Nephron (organoid): ENCODE data around the gene PROK1.
"Not testable (repeated sequence)": the region's sequence is repeated elsewhere in the genome, so short reads cannot be mapped to it uniquely, and the experiment has no call there.

Experiments used
- H3K27ac Mint-ChIP-seq, 3 experiments: 2 replicates each; pipeline ENCODE4 v1.8.0; 2020; ENCODE audit warnings: mixed read lengths in 3 of 3, mild to moderate bottlenecking in 2 of 3, moderate library complexity in 1 of 3
- H3K27me3 Mint-ChIP-seq: 2 replicates; pipeline ENCODE4 v1.8.0; 2021; ENCODE audit warnings: low read depth, mild to moderate bottlenecking, moderate library complexity, mixed read lengths
- H3K36me3 Mint-ChIP-seq: 2 replicates; pipeline ENCODE4 v1.8.0; 2020; ENCODE audit warnings: low read depth, mixed read lengths
- H3K4me1 Mint-ChIP-seq: 2 replicates; pipeline ENCODE4 v1.8.0; 2020; ENCODE audit warnings: mixed read lengths
- H3K4me3 Mint-ChIP-seq, 3 experiments: 2 replicates each; pipeline ENCODE4 v1.8.0; 2020; ENCODE audit warnings: mild to moderate bottlenecking in 3 of 3, mixed read lengths in 3 of 3, moderate library complexity in 2 of 3
- H3K9me3 Mint-ChIP-seq: 2 replicates; pipeline ENCODE4 v1.8.0; 2020; ENCODE audit warnings: mixed read lengths
- CTCF ChIP-seq, 3 experiments: fragments of 200-600 bp; sonication (generic); IDR thresholded peaks; one replicate each; pipeline ENCODE4 v1.5.0; 2021; ENCODE audit warnings: antibody characterized with exemption in 3 of 3; ENCODE audit not compliant: unreplicated experiment in 3 of 3

Gene PROK1

GRCh38 chr1:110409316-110409715, 41.6 kb upstream of the PROK1 start:
- no peak for TF ChIP-seq CTCF (IDR thresholded peaks at IDR 0.05; ENCODE audit: unreplicated experiment in 3 of 3)
- Mint-ChIP-seq H3K4me3 (peak overlapping the region; percentile 95 to 99 (median 99)), H3K9me3 (no peaks in the 10 kb centered on the region), H3K36me3 (peaks cover 5% of the 10 kb centered on the region), H3K27ac (peak overlapping the region in 2 of 3 experiments; percentile 41 to 63), H3K4me1 (peaks cover 20% of the 10 kb centered on the region), H3K27me3 (no peaks in the 10 kb centered on the region)

GRCh38 chr1:110411173-110411735, 39.7 kb upstream of the PROK1 start:
- no peak for TF ChIP-seq CTCF (IDR thresholded peaks at IDR 0.05; ENCODE audit: unreplicated experiment in 3 of 3)
- Mint-ChIP-seq H3K4me3 (no peak overlapping the region), H3K9me3 (no peaks in the 10 kb centered on the region), H3K27me3 (no peaks in the 10 kb centered on the region), H3K27ac (peak overlapping the region in 1 of 3 experiments; percentile 62), H3K4me1 (peaks cover 22% of the 10 kb centered on the region), H3K36me3 (peaks cover 3% of the 10 kb centered on the region)

- peak; percentile 58 to 76 (median 60) for TF ChIP-seq CTCF (IDR thresholded peaks at IDR 0.05; ENCODE audit: unreplicated experiment in 3 of 3)
- Mint-ChIP-seq H3K9me3 (no peaks in the 10 kb centered on the region), H3K36me3 (peaks cover under 1% of the 10 kb centered on the region), H3K4me1 (peaks cover 18% of the 10 kb centered on the region), H3K27me3 (no peaks in the 10 kb centered on the region), H3K4me3 (no peak overlapping the region), H3K27ac (peak overlapping the region in 1 of 3 experiments; percentile 2)
Observed at GRCh38 chr1:110412576-110412975, 38.4 kb upstream of the PROK1 start.

GRCh38 chr1:110413045-110413444, 37.9 kb upstream of the PROK1 start:
- peaks cover 14% of the 10 kb centered on the region for H3K4me1 Mint-ChIP-seq
- H3K27me3 Mint-ChIP-seq, H3K36me3 Mint-ChIP-seq, H3K9me3 Mint-ChIP-seq, H3K4me3 Mint-ChIP-seq: not testable (repeated sequence)
- peak overlapping the region in 1 of 3 experiments; percentile 2 for H3K27ac Mint-ChIP-seq

- H3K9me3 Mint-ChIP-seq: peaks cover 2% of the 10 kb centered on the region
- H3K4me3 Mint-ChIP-seq: no peak overlapping the region
- H3K27ac Mint-ChIP-seq: no peak overlapping the region
- H3K4me1 Mint-ChIP-seq: peaks cover 6% of the 10 kb centered on the region
- H3K36me3 Mint-ChIP-seq: no peaks in the 10 kb centered on the region
- H3K27me3 Mint-ChIP-seq: no peaks in the 10 kb centered on the region
- no peak for TF ChIP-seq CTCF (IDR thresholded peaks at IDR 0.05; ENCODE audit: unreplicated experiment in 3 of 3)
Observed at GRCh38 chr1:110418729-110419128, 32.2 kb upstream of the PROK1 start.

- Mint-ChIP-seq H3K36me3 (no peaks in the 10 kb centered on the region), H3K9me3 (peaks cover 2% of the 10 kb centered on the region), H3K27ac (no peak overlapping the region), H3K4me1 (peaks cover 4% of the 10 kb centered on the region), H3K27me3 (peaks cover 2% of the 10 kb centered on the region), H3K4me3 (no peak overlapping the region)
- TF ChIP-seq CTCF (IDR thresholded peaks at IDR 0.05; ENCODE audit: unreplicated experiment in 3 of 3): no peak
Observed at GRCh38 chr1:110420023-110420662, 30.8 kb upstream of the PROK1 start.
